ENCODE data around the gene PSMD6.

DNA sequence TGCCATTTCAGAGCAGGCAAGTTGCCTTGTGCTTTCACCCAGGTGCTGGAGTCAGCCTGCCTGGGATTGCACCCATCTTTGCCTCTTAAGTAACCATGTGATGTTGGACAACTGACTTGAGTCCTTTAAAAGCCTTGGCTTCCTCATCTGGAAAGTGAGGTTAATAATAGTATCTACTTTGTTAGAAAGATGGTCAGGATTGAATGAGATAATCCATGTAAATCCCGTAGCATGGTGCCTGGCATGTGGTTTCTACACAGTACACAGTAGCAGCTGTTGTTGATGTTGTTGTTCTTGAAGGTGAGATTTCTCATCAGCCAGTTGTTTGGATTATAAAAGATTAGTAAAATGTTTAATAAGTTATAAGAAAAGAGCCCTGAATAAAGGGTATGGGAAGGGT is 48.8 kb downstream of the PSMD6 start:
- TF ChIP-seq POLR2A (IDR thresholded peaks at IDR 0.05) (no peak), EP300 (IDR thresholded peaks at IDR 0.05; ENCODE audit: low read depth) (no peak), POLR2AphosphoS5 (IDR thresholded peaks at IDR 0.05) (no peak)
- TF ChIP-seq, protein P1, sequence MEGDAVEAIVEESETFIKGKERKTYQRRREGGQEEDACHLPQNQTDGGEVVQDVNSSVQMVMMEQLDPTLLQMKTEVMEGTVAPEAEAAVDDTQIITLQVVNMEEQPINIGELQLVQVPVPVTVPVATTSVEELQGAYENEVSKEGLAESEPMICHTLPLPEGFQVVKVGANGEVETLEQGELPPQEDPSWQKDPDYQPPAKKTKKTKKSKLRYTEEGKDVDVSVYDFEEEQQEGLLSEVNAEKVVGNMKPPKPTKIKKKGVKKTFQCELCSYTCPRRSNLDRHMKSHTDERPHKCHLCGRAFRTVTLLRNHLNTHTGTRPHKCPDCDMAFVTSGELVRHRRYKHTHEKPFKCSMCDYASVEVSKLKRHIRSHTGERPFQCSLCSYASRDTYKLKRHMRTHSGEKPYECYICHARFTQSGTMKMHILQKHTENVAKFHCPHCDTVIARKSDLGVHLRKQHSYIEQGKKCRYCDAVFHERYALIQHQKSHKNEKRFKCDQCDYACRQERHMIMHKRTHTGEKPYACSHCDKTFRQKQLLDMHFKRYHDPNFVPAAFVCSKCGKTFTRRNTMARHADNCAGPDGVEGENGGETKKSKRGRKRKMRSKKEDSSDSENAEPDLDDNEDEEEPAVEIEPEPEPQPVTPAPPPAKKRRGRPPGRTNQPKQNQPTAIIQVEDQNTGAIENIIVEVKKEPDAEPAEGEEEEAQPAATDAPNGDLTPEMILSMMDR (IDR thresholded peaks at IDR 0.05) = no peak
